ENCODE data around the gene FN3KRP.
"Not testable (repeated sequence)": the region's sequence is repeated elsewhere in the genome, so short reads cannot be mapped to it uniquely, and the experiment has no call there.

FN3KRP gene

DNA sequence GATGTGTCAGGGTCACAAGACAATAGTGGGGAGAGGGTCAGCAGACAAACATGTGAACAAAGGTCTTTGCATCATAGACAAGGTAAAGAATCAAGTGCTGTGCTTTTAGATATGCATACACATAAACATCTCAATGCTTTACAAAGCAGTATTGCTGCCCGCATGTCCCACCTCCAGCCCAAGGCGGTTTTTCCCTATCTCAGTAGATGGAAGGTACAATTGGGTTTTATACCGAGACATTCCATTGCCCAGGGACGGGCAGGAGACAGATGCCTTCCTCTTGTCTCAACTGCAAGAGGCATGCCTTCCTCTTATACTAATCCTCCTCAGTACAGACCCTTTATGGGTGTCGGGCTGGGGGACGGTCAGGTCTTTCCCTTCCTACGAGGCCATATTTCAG lies 28.2 kb downstream of the FN3KRP start:
- DNase-seq (ENCODE audit: low read depth) = not testable (repeated sequence)

GRCh38 chr17:82745524-82745923 lies 29.0 kb downstream of the FN3KRP start:
- DNase-seq (ENCODE audit: low read depth) = no peak

GRCh38 chr17:82748756-82749155 lies 32.2 kb downstream of the FN3KRP start:
- no peak for DNase-seq (ENCODE audit: low read depth)

GRCh38 chr17:82750241-82750908 lies 33.9 kb downstream of the FN3KRP start:
- DNase-seq (ENCODE audit: low read depth) = no peak

DNA sequence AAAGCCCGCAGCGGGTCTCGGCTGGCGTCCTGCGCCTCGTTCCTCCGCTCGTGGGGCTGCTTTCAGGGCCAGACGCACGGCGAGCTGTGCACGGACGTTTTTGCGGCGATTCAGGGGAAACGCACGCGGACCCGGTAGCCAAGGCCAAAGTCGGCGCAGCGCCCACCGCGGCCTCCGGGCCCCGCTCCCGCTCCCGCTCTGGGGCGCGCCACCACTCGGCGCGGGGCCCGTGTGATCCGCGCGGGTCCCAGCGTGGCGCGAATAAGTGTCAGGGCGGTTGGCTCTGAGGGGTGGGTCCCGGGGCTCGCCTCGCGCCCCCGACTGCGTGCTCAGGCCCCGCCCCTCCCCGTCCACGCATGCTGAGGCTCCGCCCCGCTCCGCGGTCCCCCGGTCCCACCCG lies 34.7 kb downstream of the FN3KRP start:
- DNase-seq (ENCODE audit: low read depth) = no peak

DNA sequence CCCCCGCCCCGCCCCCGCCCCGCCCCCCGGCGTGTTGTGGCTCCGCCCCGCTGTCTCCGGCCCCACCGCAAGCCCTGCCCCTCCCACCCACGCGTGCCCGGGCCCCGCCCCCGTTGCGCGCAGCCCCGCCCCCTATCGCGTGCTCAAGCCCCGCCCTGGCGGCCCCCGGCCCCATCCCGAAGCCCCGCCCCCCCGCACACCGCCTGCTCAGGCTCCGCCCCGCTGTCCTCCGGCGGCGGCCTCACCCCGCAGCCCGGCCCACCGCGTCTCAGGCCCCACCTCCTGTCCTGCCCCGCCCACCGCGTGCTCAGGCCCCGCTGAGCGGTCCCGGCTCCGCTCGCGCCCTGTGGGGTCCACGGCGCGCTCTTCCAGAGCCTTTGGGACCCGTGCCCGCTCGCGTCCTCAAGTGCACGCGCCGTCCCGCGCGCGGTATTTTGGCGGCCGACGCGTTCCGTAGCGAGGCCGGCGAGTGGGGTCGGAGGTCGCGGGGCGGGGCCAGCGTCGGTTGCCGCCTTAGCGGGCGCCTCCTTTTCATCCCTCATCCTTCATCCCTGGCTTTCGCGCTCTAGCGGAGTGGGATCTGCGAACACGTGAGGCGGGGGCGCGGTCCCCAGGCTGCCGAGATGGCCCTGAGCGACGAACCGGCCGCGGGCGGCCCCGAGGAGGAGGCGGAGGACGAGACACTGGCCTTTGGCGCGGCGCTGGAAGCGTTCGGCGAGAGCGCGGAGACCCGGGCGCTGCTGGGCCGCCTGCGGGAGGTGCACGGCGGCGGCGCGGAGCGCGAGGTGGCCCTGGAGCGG lies 35.3 kb downstream of the FN3KRP start, which contains the start of gene TBCD:
TSS of gene TBCD (plus strand) at position 495 of the 800 bp plus-strand sequence. CDS start at position 624, 129 bp downstream.
- peak; percentile 91 for DNase-seq (ENCODE audit: low read depth)

DNA sequence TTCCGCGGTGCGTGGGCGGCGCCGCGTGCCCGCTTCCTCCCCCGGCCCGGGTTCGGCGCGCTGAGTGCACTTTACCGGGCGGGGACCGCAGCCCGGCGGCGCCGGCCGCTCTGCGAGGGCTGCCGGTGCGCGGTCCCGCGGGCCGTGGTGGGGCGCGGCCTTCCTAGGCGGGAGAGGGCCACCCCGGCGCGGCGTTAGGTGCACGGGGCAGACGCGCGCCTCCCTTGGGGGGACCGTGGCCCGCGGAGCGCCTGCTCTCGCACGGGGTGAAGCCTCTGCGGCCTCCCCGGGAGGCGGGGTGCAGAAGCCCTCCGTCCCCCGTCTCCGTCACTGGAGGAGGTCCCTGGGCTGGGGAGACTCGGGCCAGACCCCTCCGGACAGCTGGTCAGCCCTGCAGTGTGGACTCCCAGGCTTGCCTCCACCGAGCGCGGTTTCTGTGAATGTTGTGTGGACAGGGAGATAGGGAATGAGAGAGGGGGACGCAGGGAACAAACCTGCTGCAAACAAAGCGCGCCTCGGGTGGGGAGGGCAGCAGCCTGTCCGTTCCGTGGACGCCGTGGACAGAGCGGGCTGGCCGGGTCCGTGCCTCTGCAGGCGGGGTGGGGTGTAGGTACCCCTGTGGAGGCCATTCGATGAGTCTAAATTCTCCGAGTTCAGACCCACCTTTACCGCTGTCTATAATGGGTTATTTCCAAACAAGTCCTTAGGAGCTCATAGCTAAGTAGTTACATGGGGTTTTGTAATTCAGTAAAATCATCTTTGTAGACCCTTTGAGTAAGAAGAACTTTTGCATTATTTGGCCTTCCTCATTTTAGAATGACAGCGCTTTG lies 36.1 kb downstream of the FN3KRP start:
- DNase-seq (ENCODE audit: low read depth) = peak; percentile 63

DNA sequence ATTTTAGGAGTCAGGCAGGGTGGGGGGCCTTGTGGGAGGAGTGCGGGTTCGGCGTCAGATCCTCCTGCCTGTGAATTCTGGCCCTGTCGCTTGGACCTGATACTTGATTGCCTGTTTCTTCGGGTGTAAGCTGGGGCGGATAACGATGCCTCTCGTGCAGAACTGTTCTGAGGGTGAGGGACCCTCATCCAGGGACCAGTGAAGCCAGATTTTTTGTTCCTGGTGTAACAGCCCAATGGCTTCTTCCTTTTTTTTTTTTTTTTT lies 36.6 kb downstream of the FN3KRP start:
- DNase-seq (ENCODE audit: low read depth) = no peak

DNA sequence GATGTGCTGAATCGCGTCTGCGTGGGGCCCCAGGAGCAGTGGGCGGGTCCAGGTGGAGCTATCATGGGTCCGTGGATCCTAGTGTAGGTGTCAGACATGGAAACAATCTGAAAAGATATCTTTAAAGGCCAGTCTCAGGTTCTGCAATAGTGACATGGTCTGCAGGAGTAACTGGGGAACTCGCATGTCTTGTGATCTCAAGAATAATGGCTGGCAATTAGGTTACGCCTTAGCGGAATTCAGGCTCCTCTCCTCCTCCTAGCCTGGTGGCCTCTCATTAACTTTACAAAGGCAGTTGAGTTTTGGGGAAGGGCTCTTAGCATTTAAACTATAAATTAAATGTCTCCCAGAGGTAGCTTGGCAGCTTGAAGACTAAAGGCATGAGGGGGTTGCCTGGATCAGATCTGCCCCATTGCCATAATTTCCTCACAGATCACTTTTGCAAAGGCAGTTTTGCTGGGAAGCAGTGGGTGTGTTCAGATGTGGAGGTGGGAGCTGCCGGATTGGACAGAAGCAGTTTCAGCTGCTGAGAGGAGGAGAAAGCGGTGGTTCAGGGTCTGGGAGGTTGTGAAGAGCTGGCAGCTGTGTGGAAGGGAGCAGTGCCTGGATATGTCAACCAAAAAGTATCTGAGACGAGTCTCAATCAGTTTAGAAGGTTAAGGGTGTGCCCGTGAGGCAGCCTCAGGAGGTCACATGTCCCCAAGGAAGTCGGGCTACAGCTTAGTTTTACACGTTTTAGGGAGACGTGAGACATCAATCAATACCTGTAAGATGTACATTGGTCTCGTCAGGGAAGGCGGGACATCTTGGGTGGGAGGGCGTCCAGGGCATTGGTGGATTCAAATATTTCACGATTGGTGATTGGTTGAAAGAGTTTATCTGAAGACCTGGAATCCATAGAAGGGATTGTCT lies 38.0 kb downstream of the FN3KRP start:
- no peak for DNase-seq (ENCODE audit: low read depth)

DNA sequence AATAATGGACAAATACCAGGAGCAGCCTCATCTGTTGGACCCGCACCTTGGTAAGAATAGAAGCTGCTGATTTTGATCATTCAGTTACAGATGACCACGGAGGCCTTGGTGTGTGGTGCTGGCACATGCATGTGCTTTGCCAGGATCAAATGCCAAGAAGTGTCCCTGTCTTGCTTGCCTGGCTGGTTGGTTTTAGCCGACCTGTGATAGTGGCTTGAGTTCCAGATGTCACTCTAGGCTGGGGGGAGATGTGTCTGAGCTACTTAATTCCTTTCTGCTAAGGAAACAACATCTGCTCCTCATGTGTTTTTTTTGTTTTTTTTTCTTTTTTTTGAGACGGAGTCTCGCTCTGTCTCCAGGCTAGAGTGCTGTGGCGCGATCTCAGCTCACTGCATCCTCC lies 39.7 kb downstream of the FN3KRP start:
- no peak for DNase-seq (ENCODE audit: low read depth)

DNA sequence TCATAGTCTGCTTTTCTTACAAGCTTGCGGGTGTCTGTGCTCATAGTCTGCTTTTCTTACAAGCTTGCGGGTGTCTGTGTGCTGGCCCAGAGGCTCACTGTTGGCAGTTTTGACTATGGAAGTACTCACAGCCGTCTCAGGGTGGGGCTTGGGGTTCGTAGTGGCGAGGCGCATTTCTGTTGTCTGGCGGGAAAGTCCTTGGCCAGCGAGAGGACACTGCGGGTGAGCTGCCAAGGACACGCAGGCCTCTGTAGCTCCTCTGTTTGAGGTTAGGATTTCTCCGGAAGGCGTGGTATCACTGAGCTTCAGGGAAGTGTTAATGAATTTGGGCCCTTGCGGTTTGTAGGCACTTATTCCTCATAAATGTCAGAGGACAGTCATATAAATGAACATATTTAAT lies 48.9 kb downstream of the FN3KRP start:
- DNase-seq (ENCODE audit: low read depth) = no peak

GRCh38 chr17:82767041-82767754 lies 50.7 kb downstream of the FN3KRP start:
- DNase-seq (ENCODE audit: low read depth) = peak; percentile 69

GRCh38 chr17:82769041-82769440 lies 52.5 kb downstream of the FN3KRP start:
- no peak for DNase-seq (ENCODE audit: low read depth)

DNA sequence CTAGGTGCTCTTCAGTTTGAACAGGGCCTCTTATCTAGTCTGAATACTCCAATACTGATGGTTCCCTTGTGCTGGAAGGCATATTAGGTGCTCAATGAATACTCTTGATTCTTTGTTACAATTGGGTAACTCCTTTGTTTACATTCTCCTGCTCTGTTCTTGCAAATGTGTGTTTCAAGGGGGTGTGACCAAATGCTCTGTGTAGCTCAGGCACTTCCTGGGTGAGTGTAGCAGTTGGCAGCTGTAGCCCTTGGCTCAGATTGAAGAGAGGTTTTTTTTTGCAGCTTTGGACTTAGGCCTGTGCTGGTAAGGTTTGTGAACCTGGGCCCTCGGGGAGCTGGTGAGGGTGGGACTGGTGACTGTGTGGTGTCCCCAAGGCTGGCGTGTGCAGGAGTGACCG lies 55.5 kb downstream of the FN3KRP start:
- peak; percentile 79 for DNase-seq (ENCODE audit: low read depth)

DNA sequence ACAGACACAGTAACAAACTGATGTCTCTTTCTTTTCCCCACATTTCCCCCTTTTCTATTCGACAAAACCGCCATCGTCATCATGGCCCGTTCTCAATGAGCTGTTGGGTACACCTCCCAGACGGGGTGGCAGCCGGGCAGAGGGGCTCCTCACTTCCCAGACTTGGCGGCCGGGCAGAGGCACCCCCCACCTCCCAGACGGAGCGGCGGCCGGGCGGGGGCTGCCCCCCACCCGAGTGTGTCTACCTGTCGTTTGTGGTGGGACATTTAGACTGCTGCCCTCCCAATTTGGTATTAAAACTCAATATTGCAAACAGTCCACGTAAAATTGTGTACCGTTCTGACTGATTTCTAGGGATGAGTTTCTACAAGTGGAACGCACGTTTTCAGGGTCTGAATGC lies 58.0 kb downstream of the FN3KRP start:
- not testable (repeated sequence) for DNase-seq (ENCODE audit: low read depth)

DNA sequence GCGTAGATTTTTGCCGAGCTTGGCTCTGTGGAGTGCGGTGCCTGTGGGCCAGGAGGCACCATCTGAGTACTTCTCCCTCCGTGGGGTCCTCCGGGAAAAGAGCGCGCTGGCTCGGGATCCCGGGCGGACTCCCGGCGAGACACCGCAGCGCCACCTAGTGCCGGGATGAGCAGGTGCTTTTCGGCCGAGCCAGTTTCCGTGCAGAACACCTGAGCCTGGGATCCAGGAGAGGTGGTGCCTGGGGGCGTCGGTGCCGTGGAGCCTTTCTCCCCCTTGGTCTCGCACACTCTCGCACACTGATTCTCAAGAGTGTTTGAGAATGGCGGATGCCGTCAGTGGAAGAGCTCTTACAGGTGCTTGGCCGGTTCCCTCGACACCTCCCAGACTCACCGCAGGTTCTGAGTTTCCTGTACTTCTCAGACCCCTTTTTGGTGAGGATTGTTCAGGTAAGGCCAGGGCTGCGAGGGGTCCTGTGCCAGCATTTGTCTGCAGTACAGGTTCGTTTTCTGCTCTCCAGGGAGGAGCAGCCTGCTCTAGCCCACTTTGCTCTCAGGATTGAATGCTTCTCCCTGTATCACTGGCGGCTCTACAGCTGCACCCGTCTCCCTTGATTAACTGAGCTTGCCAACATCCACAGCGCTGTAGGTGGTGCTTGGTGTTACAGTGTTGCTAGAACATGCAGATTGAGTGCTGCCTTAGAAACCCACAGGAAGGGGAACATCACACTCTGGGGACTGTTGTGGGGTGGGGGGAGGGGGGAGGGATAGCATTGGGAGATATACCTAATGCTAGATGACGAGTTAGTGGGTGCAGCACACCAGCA lies 58.7 kb downstream of the FN3KRP start:
- DNase-seq (ENCODE audit: low read depth) = peak; percentile 59

GRCh38 chr17:82776454-82776853 lies 59.9 kb downstream of the FN3KRP start:
- DNase-seq (ENCODE audit: low read depth) = no peak
